Mesodermal cell (in vitro differentiated cells): ENCODE results near the gene HMGCL.
"Not testable (repeated sequence)": the region's sequence is repeated elsewhere in the genome, so short reads cannot be mapped to it uniquely, and the experiment has no call there.

ENCODE experiments used
- H3K27ac ChIP-seq: 2 replicates; pipeline ENCODE4 v1.7.0; 2013; ENCODE audit warnings: mild to moderate bottlenecking, low read depth, low read length, moderate library complexity; ENCODE audit not compliant: severe bottlenecking
- H3K36me3 ChIP-seq: 2 replicates; pipeline ENCODE4 v1.7.1; 2013; ENCODE audit warnings: mild to moderate bottlenecking, low read length, moderate library complexity; ENCODE audit not compliant: control insufficient read depth, insufficient read depth
- H3K4me1 ChIP-seq: one replicate; pipeline ENCODE4 v1.7.1; 2013; ENCODE audit warnings: mild to moderate bottlenecking, low read length; ENCODE audit not compliant: insufficient read depth, control insufficient read depth, poor library complexity, severe bottlenecking
- H3K4me3 ChIP-seq: 2 replicates; pipeline ENCODE4 v1.7.0; 2013; ENCODE audit warnings: low read length, control low read depth, mild to moderate bottlenecking; ENCODE audit not compliant: insufficient read depth, poor library complexity, severe bottlenecking; ENCODE audit errors: extremely low read depth
- H3K9me3 ChIP-seq: 2 replicates; pipeline ENCODE4 v1.7.1; 2013; ENCODE audit warnings: mild to moderate bottlenecking, low read length, moderate library complexity; ENCODE audit not compliant: control insufficient read depth
- WGBS, 2 experiments: methylation state at CpG; one replicate each; pipeline ENCODE4 v1.1.5; 2013; ENCODE audit warnings: missing lambda C conversion rate in 2 of 2; ENCODE audit not compliant: insufficient coverage in 2 of 2; 5-methylcytosine and 5-hydroxymethylcytosine counted together

Gene HMGCL

DNA sequence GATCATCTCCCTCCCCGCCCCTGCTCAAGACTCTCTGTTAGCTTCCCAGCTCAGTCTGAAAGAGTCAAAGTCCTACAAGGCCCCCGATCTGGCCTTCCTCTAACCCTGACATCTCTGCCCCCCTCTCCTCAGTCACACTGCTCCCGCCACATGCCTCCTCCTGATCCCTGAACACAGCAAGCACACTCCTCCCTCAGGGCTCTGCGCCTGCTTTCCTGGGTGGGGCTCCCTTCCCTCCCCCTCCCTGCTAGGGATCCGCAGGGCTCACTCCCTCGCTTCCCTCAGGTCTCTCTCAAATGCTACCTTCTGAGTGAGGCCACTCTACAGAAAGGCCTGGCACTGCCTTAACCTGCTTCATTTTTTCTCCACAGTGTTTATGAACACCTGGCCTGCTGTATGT lies 18.9 kb downstream of the HMGCL start:
- Histone ChIP-seq H3K4me1 (peaks cover 1% of the 10 kb centered on the region), H3K27ac (no peak overlapping the region), H3K9me3 (no peaks in the 10 kb centered on the region), H3K4me3 (no peak overlapping the region), H3K36me3 (peaks cover 9% of the 10 kb centered on the region)
- 82 to 91% methylated on average over 4 to 6 of the region's 6 CpGs for WGBS, 2 experiments

DNA sequence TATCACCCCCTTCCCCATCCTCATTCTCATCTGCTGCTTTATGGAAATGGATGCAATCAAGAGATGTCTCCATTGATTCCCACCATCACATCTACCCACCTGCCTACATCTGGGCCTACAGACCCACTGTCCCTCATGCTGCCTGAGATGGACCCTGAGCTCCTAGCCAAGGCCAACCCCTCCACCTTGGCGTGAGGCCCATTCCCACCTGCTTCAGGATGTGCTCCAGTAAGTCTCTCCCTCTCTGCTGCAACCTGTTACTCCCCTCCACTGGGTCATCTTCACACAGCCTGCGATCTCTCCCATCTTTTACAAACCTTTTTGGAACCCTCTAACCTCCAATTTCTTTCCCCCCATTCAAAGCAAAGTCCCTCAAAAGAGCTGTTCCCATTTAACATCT lies 20.2 kb downstream of the HMGCL start:
- 88 to 95% methylated on average over 2 of the region's 2 CpGs for WGBS, 2 experiments
- Histone ChIP-seq H3K27ac (no peak overlapping the region), H3K4me1 (peaks cover 3% of the 10 kb centered on the region), H3K4me3 (no peak overlapping the region), H3K36me3 (peaks cover 9% of the 10 kb centered on the region), H3K9me3 (no peaks in the 10 kb centered on the region)

- Histone ChIP-seq H3K36me3 (peaks cover 9% of the 10 kb centered on the region), H3K27ac (no peak overlapping the region), H3K9me3 (no peaks in the 10 kb centered on the region), H3K4me3 (no peak overlapping the region), H3K4me1 (peaks cover 6% of the 10 kb centered on the region)
- 81 to 88% methylated on average over 4 to 7 of the region's 7 CpGs for WGBS, 2 experiments
These were observed 20.9 kb downstream of the HMGCL start for GRCh38 chr1:23804183-23804835.

- no peaks in the 10 kb centered on the region for H3K9me3 ChIP-seq
- WGBS, 2 experiments: 94 to 95% methylated on average over 5 of the region's 5 CpGs
- H3K27ac ChIP-seq: no peak overlapping the region
These were observed 21.6 kb downstream of the HMGCL start for GRCh38 chr1:23803674-23804073.

DNA sequence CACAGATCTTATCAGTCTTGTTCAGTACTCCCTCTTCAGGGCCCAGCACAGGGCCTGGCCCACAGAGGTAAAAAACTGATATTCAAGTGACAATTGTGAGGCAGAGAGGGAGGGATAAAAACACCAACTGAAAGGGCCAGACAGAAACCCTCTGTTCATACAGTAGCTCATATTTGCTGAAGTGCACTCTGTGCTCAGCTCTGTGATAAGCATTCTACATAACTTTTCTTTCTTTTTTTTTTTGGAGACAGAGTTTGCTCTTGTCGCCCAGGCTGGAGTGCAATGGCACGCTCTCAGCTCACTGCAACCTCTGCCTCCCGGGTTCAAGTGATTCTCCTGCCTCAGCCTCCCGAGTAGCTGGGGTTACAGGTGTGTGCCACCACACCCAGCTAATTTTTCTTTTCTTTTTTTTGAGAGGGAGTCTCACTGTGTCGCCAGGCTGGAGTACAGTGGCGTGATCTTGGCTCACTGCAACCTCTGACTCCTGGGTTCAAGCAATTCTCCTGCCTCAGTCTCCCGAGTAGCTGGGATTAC lies 22.4 kb downstream of the HMGCL start:
- 90 to 93% methylated on average over 4 to 5 of the region's 7 CpGs for WGBS, 2 experiments
- not testable (repeated sequence) for H3K9me3 ChIP-seq, H3K27ac ChIP-seq, H3K4me3 ChIP-seq
- Histone ChIP-seq H3K36me3 (peaks cover 15% of the 10 kb centered on the region), H3K4me1 (peaks cover 14% of the 10 kb centered on the region)

More at GRCh38 chr1:23803674-23804073, 21.6 kb downstream of the HMGCL start:
- Histone ChIP-seq H3K4me3 (no peak overlapping the region), H3K36me3 (peaks cover 12% of the 10 kb centered on the region), H3K4me1 (peaks cover 13% of the 10 kb centered on the region)

DNA sequence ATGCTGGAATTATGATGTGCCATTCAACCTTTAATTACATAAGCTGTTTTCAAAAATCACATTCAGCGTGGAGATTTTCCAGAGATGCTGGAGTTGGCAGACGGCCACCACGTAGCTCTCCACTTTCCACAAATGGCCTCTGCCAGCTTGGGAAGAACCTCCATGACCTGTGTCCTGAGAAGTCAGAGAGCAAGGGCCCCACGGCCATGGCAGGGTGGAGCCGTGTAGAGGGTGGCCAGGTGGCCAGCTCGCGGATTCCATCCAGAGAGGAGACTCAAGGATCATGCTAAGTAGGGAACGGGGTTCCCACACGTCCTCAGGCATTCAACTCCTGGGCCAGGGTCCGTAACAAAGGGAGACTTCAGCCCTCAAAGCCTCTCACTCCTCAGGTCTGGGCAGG lies 23.4 kb downstream of the HMGCL start:
- Histone ChIP-seq H3K27ac (no peak overlapping the region), H3K36me3 (peaks cover 22% of the 10 kb centered on the region), H3K9me3 (no peaks in the 10 kb centered on the region), H3K4me3 (no peak overlapping the region), H3K4me1 (peaks cover 14% of the 10 kb centered on the region)
- WGBS, 2 experiments: 77 to 82% methylated on average over 10 of the region's 10 CpGs

DNA sequence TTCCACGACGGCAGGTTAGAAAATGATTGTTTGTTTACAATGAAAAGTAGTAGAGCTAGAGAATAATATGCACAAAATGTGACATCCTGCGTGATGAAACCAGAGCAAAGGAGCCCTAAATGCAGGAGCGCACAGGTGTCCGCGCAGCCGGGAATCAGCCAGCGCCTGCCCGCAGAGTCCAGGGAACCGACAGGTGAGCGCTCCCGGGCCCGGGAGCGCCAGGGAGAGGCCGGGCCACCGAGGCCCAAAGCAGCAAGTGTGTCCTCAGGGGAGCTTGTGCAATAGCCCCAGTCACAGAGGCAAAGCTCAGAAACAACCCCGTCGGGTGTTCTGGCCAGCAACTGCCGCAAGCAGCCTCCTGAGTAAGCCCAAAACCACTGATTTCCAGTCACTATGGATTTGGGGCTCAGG lies 23.9 kb downstream of the HMGCL start:
- peak overlapping the region; percentile 80 for H3K4me3 ChIP-seq
- H3K36me3 ChIP-seq: peaks cover 24% of the 10 kb centered on the region
- no peaks in the 10 kb centered on the region for H3K9me3 ChIP-seq
- H3K4me1 ChIP-seq: peaks cover 14% of the 10 kb centered on the region
- peak overlapping the region; percentile 73 for H3K27ac ChIP-seq
- WGBS, 2 experiments: 30 to 32% methylated on average over 19 of the region's 19 CpGs

GRCh38 chr1:23800400-23801337 lies 24.6 kb downstream of the HMGCL start, which contains the start of gene GALE:
GALE (minus strand) TSS chr1:23800754; CDS start chr1:23799007, 1,747 bp downstream.
- Histone ChIP-seq H3K4me1 (peaks cover 15% of the 10 kb centered on the region), H3K9me3 (no peaks in the 10 kb centered on the region), H3K27ac (peak within 1 kb of the TSS; percentile 83), H3K36me3 (peaks cover 28% of the 10 kb centered on the region), H3K4me3 (peak within 1 kb of the TSS; percentile 80)
- WGBS, 2 experiments: 0 to 1% methylated on average over 58 to 64 of the region's 82 CpGs

GRCh38 chr1:23799570-23800399 lies 25.4 kb downstream of the HMGCL start:
- Histone ChIP-seq H3K9me3 (no peaks in the 10 kb centered on the region), H3K4me3 (peak overlapping the region; percentile 80), H3K4me1 (peaks cover 18% of the 10 kb centered on the region), H3K27ac (peak overlapping the region; percentile 83), H3K36me3 (peaks cover 32% of the 10 kb centered on the region)
- WGBS, 2 experiments: 4 to 6% methylated on average over 35 to 41 of the region's 48 CpGs

GRCh38 chr1:23799255-23799569 lies 26.0 kb downstream of the HMGCL start:
- WGBS, 2 experiments: 66 to 77% methylated on average over 3 to 7 of the region's 7 CpGs
- Histone ChIP-seq H3K4me3 (peak overlapping the region; percentile 80), H3K27ac (peak overlapping the region; percentile 83)

More at GRCh38 chr1:23799255-23799569, 26.0 kb downstream of the HMGCL start:
- Histone ChIP-seq H3K4me1 (peaks cover 18% of the 10 kb centered on the region), H3K36me3 (peaks cover 36% of the 10 kb centered on the region), H3K9me3 (no peaks in the 10 kb centered on the region)
